ENCODE data around the gene BIN1.

The BIN1 gene

GRCh38 chr2:127040169-127040568, 66.8 kb downstream of the BIN1 start:
- H3K9ac ChIP-seq (ENCODE audit: low read length): no peak overlapping the region
- TF ChIP-seq EZH2 (optimal IDR thresholded peaks at IDR 0.05; ENCODE audit: low read depth, low read length): no peak
- no peak for TF ChIP-seq CTCF (IDR thresholded peaks at IDR 0.05; ENCODE audit: low read length)
- TF ChIP-seq EZH2phosphoT487 (IDR thresholded peaks at IDR 0.05; ENCODE audit: low read length): no peak

GRCh38 chr2:127039387-127040031, 67.4 kb downstream of the BIN1 start:
- H3K27me3 ChIP-seq (replicated peaks; ENCODE audit: insufficient read depth, low read length): no peaks in the 10 kb centered on the region
- no peak for DNase-seq

More at GRCh38 chr2:127040169-127040568, 66.8 kb downstream of the BIN1 start:
- Histone ChIP-seq H4K20me1 (ENCODE audit: insufficient read depth, low read length) (no peaks in the 10 kb centered on the region), H3F3A (ENCODE audit: insufficient read depth, low read length) (no peaks in the 10 kb centered on the region), H3K4me1 (ENCODE audit: low read length) (no peaks in the 10 kb centered on the region), H3K27me3 (replicated peaks; ENCODE audit: insufficient read depth, low read length) (no peaks in the 10 kb centered on the region), H3K9me3 (replicated peaks; ENCODE audit: insufficient read depth, low read length) (no peaks in the 10 kb centered on the region), H3K79me2 (ENCODE audit: low read length) (no peaks in the 10 kb centered on the region), H3K36me3 (replicated peaks; ENCODE audit: insufficient read depth, low read length) (no peaks in the 10 kb centered on the region), H2AFZ (ENCODE audit: low read length) (no peak overlapping the region), H3K4me2 (ENCODE audit: low read depth, low read length) (no peak overlapping the region), H3K27ac (ENCODE audit: low read length) (no peak overlapping the region), H3K9me2 (replicated peaks; ENCODE audit: insufficient read depth, low read length) (no peaks in the 10 kb centered on the region), H3K4me3 (ENCODE audit: low read length) (no peak overlapping the region)
- no peak for DNase-seq

GRCh38 chr2:127037476-127037875, 69.5 kb downstream of the BIN1 start:
- H3K4me3 ChIP-seq (ENCODE audit: low read length): no peak overlapping the region
- no peak overlapping the region for H3K27ac ChIP-seq (ENCODE audit: low read length)
- H3K9me2 ChIP-seq (replicated peaks; ENCODE audit: insufficient read depth, low read length): no peaks in the 10 kb centered on the region
- H3K27me3 ChIP-seq (replicated peaks; ENCODE audit: insufficient read depth, low read length): no peaks in the 10 kb centered on the region
- H3K4me1 ChIP-seq (ENCODE audit: low read length): no peaks in the 10 kb centered on the region
- no peaks in the 10 kb centered on the region for H3K9me3 ChIP-seq (replicated peaks; ENCODE audit: insufficient read depth, low read length)
- H4K20me1 ChIP-seq (ENCODE audit: insufficient read depth, low read length): no peaks in the 10 kb centered on the region
- no peaks in the 10 kb centered on the region for H3F3A ChIP-seq (ENCODE audit: insufficient read depth, low read length)
- no peak overlapping the region for H3K9ac ChIP-seq (ENCODE audit: low read length)
- H3K4me2 ChIP-seq (ENCODE audit: low read depth, low read length): no peak overlapping the region
- no peaks in the 10 kb centered on the region for H3K79me2 ChIP-seq (ENCODE audit: low read length)
- H3K36me3 ChIP-seq (replicated peaks; ENCODE audit: insufficient read depth, low read length): no peaks in the 10 kb centered on the region
- H2AFZ ChIP-seq (ENCODE audit: low read length): no peak overlapping the region
- DNase-seq: no peak
- no peak for TF ChIP-seq EZH2 (optimal IDR thresholded peaks at IDR 0.05; ENCODE audit: low read depth, low read length)
- no peak for TF ChIP-seq EZH2phosphoT487 (IDR thresholded peaks at IDR 0.05; ENCODE audit: low read length)
- no peak for TF ChIP-seq CTCF (IDR thresholded peaks at IDR 0.05; ENCODE audit: low read length)

More at GRCh38 chr2:127039387-127040031, 67.4 kb downstream of the BIN1 start:
- no peak overlapping the region for H2AFZ ChIP-seq (ENCODE audit: low read length)
- H3F3A ChIP-seq (ENCODE audit: insufficient read depth, low read length): no peaks in the 10 kb centered on the region
- H3K9me3 ChIP-seq (replicated peaks; ENCODE audit: insufficient read depth, low read length): no peaks in the 10 kb centered on the region
- no peaks in the 10 kb centered on the region for H4K20me1 ChIP-seq (ENCODE audit: insufficient read depth, low read length)
- no peaks in the 10 kb centered on the region for H3K9me2 ChIP-seq (replicated peaks; ENCODE audit: insufficient read depth, low read length)
- H3K36me3 ChIP-seq (replicated peaks; ENCODE audit: insufficient read depth, low read length): no peaks in the 10 kb centered on the region
- H3K4me3 ChIP-seq (ENCODE audit: low read length): no peak overlapping the region
- no peaks in the 10 kb centered on the region for H3K4me1 ChIP-seq (ENCODE audit: low read length)
- TF ChIP-seq EZH2 (optimal IDR thresholded peaks at IDR 0.05; ENCODE audit: low read depth, low read length) (no peak), EZH2phosphoT487 (IDR thresholded peaks at IDR 0.05; ENCODE audit: low read length) (no peak), CTCF (IDR thresholded peaks at IDR 0.05; ENCODE audit: low read length) (no peak)
- H3K9ac ChIP-seq (ENCODE audit: low read length): no peak overlapping the region
- H3K27ac ChIP-seq (ENCODE audit: low read length): no peak overlapping the region
- no peaks in the 10 kb centered on the region for H3K79me2 ChIP-seq (ENCODE audit: low read length)
- no peak overlapping the region for H3K4me2 ChIP-seq (ENCODE audit: low read depth, low read length)
